SKM-1 treated with dmso at 0.1 percent for 144 hours (cell line): ENCODE measurements around the gene MREG.

Source experiments
- DNase-seq: peaks from one replicate; lab custom pipeline; 2025; ENCODE audit not compliant: unreplicated experiment; lab: John Stamatoyannopoulos, UW

Gene MREG

DNA sequence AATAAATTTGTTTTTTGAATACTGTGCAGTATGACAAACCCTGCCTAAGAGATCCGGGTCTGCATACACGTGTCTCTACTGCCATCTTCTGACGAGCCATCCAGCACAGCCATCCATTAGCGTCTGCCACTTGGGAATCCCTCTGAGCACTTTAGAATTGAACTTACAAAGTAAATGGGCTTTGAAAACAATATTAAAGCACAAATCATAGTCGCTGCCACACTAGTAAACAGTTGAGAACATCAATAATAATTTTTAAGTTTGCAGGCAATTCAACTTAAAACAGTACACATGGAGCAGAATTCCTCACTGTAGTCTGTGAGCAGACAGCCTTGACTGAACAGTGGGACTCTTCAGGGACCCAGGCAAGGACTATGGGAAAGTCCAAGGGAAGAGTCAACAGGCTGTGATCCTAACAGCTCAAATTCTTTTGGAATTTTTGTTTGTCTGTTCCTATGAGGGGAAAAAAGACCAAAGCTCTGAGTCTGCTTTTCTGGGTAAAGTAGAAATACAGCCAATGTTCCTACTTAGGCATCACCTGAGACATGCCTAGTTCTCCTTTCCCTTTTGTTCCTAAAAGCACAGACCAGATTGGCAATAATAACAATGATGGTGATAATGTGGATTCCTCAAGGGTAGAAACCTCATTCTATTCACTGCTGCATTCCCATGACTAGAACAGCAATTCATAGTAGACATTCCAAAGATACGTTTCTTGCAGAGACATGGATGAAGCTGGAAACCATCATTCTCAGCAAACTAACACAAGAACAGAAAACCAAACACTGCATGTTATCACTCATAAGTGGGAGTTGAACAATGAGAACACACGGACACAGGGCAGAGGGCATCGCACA, 92.9 kb downstream of the MREG start:
- peak; percentile 55 for DNase-seq

DNA sequence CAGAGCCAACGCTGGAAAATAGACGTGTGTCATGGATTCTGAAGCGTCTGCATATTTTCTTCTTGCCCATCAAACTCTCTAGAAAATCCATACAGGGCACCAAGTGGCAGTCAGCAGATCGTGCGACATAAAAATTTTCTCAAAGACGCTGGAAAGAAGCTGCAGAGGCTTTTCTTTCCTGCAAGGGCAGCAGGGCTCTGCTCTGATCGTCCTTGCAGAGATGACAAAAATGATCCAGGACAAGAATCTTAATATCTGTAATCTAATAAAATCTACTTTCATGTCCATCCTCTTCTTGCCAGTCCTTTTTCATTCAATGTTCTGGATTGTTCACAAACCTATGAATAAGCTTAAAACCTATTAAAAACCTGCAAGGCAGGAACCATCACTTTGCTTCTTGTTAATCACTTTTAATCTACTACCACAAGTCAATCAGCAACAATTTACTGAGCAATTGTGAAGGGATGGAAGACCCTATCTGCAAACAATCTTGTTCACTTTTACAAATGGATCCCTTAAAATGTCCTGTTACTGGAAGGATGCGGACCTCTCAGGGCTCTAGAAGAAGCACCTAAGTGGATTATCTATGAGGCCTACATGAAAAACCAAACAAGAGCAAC, 93.6 kb downstream of the MREG start:
- no peak for DNase-seq

DNA sequence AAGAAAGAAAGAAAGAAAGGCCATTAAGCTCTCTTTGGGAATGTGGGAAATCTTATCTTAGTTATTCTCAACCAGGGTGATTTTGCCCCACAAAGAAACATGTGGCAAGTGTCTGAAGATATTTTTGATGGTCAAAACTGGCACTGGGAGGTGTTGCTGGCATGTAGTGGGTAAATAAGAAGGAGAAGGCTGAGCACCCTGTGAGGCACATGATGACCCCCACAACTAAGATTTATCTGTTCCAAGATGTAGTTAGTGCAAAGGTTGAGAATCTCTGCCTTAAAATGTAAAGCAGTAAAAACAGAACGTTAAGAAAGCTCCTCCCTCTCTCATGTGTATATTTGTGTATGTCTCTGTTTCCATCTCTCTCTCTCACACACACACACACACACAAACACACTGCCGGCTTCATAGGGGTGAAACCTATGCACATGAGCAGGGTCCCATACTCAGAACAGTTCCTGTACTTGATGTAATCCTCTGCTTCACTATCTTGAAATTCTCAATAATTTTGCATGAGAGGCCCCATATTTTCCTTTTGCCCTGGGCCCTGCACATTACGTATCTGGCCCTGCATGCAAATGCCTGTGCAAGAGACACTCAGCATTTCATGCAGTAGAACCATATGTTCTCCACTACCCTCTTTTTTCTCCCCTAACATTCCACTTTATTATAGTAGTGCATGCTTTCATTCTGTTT, 94.3 kb downstream of the MREG start:
- no peak for DNase-seq

DNA sequence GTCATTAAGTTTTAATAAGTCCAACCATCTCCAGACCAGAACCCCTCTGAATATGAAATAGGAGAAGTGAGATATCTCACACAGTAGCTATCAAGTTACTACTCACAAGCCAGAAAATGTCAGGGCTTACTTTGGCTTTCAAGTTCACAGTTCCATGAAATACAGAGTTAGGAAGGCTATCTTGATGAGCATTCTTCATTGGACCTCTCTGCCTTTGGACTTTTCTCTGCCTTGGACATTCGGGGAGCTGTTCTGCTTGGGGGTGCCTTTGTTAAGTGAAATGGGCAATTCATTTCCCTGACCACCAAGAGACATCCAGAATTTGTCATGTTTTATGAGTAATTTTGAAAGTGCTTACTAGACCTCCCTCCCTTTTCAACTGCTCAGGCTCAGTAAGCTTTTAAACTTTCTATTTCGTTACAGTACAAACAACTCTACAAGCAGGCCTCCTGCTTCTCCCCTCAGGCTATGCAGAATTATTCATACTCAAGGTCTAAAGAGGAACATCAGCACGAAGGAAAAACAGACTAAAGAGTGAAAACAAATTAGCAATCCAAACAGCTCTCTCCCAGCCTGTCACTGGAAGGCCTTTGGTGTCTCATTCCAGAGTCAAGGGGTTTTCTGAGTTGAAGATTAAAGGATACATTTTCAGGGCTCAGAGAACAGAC, 95.3 kb downstream of the MREG start:
- DNase-seq = no peak

DNA sequence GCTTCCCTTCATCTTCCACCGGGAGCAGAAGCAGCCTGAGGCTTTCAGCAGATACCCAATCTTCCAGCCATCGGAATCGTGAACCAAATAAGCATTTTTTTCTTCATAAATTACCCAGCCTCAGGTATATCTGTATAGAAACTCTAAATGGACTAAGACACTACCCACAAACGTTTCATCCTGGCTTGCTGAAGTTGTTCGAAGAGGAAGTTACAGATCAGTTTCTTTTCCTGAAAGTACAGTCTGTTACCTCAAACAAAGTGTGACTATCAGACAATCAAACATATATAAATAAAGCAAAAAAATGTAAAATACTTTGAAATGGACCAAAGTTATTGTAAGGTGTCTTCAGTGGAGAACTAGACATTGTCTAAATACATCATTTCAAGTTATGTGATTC, 97.9 kb downstream of the MREG start:
- no peak for DNase-seq

DNA sequence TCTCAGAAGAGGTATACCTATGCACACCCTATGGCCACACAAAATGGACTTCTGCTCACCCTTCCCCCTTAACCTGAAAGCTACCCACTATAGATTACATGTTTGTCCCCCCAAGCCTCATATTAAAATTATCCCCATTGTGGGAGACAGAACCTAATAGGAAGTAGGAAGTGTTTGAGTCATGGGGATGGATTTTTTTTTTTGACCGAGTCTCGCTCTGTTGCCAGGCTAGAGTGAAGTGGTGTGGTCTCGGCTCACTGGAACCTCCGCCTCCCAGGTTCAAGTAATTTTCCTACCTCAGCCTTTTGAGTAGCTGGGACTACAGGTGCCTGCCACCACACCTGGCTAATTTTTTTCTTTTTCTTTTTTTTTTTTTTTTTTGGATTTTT, 98.6 kb downstream of the MREG start:
- DNase-seq = no peak

DNA sequence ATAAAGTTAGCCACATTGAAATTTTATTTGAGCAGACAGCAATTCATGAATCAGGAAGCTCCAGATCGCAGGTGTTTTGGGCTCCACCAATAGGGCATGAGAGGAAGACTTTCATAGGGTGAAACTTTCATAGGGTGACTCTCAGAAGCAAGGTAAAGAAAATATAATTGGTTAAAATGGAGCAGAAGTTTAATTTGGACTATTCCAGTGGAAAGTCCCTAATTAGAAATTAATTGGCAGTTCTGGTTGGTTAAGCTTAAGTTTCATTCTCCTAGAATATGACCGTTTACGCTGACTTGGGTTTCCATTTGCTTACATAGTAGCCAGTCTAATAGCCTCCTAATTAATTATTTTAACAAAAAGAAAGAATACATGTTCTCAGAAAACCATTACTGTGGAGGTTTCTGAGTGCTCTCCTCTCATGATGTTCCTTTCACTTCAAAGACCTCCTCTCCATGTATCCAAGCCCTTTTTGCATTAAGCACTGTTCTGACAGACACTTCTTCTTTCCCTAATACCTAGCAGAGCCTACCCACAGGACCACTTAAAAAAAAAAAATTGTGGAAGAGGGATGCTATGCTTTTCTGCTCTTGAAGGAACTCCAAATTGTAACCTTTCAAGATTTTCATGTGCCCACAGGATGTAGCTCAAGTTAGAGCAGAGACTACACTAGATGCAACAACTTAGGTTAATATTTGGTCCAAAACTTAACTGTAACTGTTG, 99.1 kb downstream of the MREG start:
- DNase-seq = no peak

DNA sequence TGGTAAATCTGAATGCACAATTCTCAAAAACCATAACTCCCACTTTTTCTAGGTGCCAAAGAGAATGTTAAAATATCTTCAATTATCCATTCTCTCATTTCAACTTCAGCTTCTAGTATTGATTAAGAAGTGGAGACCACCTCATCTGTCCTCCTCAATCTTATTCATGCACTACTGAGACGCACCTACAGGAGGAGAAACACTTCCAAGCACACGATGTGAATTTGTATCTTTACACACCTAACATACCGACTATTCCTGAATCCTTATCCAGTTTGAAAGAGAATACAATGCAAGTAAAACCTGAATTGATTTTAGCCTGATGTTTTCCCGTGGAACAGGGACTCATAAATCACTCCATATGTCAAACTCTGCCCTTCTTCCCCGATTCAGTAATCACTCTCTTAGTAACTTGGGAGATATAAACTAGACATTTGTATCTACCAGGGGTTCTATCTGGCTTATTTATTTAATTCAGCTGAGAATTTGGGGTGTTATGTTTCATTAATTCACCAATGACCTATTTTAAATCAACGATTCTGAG, 101.0 kb downstream of the MREG start:
- DNase-seq = no peak

DNA sequence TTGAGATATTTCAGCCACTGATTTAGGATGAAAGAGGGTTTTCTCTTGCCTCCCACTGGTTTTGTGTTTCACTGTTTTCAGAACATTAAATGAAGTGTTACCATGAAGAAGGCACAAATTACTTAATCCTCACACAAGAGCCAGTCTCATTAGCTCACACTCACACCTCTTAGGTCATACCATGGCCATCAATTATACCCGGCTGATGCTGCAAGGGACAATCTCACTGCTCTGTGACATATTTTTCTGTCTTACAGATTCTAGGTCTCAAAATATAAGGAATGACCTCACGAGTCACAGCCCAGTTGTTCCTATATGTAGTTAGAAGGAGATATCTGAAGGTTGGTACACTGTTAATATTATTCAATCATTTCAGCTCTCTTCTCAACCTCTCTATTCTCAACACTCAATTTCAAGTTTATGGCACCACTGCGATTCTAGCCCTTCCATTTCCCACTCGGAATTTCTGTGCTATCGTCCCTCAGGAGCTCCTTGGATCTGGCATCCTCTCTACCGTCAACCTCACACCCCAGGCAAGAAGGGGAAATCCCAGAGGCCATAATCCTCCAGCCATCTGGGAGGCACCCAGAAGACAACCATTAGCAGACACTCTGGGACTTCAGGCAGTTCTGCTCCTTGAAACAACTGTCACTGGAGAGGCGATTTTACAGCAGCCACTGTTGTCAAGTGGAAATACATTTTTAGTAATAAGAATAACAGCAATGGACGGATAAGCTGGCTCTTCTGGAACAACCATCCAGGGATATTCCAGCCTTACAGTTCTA, 101.9 kb downstream of the MREG start:
- no peak for DNase-seq

DNA sequence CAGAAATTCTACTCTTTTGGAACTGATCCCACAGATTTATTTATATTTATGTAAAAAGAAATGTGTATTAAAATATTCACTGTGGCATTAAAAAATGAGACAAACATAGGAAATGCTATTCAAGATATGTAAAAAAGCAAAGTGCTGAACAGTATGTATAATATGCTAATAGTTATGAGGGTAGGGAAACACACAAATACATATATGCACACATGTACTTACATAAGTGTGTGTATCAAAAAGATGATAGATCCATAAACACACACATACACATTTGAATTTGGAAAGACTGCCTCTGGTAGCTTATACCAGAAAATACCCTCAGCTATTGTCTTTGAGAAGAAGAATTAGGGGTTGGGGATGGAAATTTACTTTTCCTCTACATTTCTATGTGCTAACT, 103.2 kb downstream of the MREG start:
- DNase-seq = no peak

DNA sequence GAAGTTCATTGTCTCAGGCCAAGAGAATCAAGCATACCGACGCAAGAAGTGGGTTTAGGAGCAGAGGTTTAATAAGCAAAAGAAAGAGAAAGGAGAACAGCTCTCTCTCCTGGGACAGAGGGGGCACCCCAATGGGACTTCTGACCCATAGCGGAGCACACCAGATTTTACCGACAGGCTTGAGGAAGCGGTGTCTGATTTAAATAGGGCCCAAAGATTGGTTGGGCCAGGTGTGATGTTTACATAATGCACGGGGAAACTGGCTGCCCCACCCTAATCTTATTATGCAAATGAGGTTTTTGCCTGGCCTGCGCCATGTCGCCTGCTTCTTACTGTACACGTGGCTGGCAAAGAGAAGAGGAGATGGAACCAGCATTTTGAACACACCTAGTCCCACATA, 106.2 kb downstream of the MREG start:
- DNase-seq = no peak

DNA sequence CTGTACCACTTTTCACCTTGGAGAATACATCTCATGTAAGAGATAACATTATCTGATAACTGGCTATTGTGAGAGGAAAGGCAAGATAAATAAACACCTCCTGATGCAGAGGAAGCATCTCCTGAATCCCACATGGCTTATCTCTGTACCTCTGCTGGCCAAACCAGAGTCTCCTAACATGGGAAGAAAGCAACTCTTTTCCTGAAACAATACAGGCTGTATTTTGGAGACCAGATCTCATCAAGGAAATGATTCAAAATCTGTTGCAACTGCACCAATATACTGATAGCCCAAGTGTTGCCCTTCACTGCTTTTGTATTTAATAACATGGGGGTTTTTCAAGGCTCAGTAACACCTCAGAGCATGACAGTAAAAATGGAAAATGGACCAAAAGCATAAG, 106.9 kb downstream of the MREG start:
- no peak for DNase-seq

DNA sequence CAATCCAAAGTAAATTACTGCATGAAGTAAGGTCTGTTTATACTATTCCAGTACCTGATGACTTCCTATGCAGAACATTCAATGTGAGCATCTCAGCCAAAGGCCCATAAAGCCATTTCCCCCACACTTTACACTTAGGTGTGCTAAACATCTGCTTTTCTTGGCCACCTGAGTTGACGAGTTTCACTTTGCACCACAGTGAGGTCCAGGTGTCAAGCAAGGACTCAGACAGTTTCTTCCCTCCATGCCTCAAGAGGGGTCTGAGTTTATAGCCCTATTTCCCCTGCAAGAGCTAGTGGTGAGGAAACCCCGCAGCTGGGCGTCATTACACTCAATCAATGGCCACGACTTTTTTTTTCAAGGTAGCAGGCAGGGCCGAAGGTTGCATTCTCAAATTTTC, 107.7 kb downstream of the MREG start:
- no peak for DNase-seq

DNA sequence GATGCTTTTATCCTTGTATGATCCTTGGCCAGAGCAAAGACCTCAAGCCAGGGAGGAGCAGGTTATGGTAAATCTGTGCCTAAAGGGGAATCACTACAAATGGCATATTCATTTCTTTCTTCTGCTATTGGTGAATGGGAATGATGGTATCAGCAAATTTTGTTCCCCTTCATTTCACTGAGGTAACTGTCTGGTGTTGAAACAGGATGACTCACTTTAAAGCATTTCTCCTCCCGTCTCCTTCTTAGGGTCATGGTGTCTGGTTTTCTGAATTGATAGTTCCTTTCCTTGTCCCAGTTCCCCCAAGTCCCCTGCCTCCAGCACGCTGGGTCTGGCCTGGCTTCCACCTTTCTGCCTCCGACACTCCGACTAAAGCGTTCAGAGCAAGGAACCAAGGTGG, 109.2 kb downstream of the MREG start:
- DNase-seq = peak; percentile 94

DNA sequence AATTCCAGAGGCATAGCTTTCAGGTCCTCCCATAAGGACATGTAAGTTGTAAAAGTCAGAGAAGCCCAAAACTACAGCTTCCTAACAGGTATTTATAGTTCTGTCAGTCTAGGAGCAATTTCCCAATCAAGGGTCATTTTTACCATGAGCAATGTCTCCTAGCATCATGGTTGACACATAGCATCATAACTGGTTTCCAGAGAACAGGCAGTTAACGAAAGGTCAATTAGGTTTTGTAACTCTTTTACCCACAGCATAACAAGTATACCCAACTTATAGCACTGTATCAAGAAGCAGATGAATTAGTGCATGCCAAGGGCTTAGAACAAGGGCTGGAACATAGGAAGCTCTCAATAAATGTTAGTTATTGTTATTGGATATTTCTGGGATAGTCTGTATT, 110.1 kb downstream of the MREG start:
- DNase-seq = peak; percentile 60

DNA sequence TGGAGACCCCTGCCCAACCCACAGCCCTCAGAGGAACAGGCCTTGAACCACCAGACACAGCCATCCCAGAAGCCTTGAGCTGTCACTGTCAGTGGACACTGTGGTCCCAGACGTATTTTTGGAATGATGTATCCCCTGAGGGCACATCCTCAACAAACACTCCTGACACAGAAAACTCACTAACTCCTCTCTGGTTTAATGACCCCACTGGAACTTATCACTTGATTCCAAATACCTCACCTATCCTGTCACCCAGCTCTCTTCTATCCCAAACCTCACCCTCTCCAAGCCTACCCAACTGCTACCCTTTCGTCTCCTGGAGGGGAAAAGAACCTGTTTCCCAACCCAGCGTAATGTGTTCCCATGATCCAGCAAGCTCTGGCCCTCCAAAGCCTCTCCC, 111.6 kb downstream of the MREG start:
- DNase-seq = no peak

DNA sequence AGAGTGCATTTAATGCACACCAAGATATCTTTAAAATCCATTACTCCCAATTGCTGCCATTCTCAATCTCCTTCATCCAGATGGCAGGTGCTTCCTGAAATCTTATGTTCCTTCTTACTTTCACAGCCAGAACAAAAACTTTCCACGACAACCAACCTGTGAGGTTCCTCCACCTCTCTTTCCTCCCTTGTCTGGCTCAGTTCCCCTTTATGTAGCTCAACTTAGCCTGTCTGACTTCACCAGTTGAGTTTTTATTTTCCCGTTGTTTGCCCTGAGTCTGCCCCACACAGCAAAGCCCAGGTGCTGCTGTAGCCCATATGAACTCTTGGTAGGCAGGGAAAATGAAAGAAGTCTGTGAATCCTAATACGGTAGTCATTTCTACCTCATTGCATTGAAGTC, 112.5 kb downstream of the MREG start:
- DNase-seq = peak; percentile 74

DNA sequence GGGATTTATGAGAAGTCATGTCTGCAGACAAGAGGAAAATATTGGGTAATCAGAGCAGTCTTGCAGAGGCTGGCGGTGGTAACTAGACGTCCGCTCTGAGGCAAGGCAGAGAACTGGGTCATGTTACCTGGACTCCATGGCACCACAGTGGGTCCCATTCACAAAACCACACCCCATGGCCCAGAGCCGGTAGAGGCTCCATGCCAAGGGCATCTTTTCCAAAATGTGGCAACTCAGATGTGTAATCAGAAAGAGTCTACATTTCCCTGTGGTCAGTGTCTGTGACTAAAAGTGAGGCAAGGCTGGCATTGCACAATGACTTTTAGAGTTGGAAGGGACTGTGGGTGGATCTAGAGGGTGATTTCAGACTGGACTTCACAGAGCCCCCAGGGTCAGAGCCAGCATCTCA, 113.1 kb downstream of the MREG start:
- peak; percentile 95 for DNase-seq

DNA sequence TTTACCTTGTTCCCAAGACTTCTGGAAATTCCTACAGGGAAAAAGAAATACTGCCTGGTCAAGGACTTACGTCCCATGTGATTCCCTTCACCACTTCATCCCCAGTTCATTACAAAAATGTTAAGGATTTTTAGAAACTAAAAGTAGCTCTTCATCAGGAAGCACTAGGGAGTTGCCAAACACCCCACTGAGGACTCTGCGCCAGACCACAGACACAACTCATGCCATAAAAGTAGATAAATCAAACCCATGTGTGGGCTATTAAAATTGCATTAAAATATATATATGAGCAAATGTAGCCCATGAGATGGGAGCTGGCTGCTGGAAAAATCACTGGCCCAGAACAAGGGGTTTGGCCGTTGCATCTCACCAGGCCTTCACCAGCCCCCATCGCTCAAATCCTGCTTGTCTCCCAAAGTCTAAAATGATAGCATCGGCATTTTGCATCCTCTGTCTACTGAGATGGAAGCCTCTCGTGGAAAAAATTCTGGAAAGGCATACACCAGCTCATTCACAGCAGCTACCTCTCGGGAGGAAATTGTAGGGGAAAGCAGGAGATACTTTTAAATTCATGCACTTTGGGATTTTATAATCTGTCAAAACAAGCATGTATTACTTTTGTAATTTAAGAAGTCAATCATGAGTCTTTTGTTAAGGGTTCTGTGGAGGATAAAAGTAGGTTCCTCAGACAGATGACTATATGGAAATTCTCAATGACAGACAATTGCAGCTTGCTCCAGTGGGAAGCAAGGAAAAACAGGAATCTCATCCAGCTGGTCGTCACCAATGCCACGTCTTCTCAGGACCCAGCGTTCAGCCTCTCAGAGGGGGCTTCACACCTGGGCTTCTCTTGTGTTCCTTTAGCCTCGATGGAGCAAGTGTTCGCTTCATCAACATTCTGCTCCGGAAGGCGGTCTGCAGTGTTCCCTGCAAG, 113.9 kb downstream of the MREG start:
- DNase-seq = no peak
